Measurements from ENCODE around the gene CASZ1.

DNA sequence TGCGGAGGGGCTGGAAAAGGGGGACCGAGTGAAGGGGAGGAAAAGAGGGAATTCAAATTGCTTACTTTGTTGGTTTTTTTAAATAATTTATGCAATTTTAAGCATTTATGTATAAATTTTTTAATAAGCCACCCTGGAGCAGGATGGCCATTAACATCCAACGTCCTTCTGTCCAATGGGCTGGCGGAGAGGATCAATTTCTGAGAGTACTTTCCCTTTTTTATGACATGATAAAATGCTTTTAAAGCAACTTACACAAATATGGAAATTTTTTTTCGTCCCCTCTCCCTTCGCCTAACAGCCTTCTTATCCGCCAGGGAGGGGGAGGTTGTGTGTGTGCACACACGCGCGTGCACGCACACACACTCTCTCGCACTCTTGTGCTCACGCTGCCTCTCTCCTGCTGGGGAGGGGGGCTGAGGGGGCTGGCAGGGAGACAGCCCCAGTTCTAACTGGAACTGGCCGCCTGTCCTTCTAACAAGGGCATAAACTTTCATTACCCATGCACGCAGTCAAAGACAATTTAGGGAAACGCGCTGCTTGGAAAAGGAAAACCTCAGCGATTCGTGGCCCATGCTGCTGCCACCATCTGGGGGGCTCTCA lies 123.2 kb downstream of the CASZ1 start:
- no peak for TF ChIP-seq POLR2A (IDR thresholded peaks at IDR 0.05)
- TF ChIP-seq, protein P1, sequence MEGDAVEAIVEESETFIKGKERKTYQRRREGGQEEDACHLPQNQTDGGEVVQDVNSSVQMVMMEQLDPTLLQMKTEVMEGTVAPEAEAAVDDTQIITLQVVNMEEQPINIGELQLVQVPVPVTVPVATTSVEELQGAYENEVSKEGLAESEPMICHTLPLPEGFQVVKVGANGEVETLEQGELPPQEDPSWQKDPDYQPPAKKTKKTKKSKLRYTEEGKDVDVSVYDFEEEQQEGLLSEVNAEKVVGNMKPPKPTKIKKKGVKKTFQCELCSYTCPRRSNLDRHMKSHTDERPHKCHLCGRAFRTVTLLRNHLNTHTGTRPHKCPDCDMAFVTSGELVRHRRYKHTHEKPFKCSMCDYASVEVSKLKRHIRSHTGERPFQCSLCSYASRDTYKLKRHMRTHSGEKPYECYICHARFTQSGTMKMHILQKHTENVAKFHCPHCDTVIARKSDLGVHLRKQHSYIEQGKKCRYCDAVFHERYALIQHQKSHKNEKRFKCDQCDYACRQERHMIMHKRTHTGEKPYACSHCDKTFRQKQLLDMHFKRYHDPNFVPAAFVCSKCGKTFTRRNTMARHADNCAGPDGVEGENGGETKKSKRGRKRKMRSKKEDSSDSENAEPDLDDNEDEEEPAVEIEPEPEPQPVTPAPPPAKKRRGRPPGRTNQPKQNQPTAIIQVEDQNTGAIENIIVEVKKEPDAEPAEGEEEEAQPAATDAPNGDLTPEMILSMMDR (IDR thresholded peaks at IDR 0.05), result no peak
